H1 (cell line): ENCODE measurements around the gene GXYLT1. TPM values are rescaled to one million over a fixed set of nuclear protein-coding genes. Genes with fewer than 3 reads are reported as not detected.

ENCODE experiments used
- CTCF ChIA-PET: fragments of 300-600 bp; sonication (Branson Sonifier 250); formaldehyde crosslinking; loops from one replicate; lab custom pipeline; 2021; ENCODE audit not compliant: partially characterized antibody; lab: Charles Lee
- POLR2A ChIA-PET: fragments of 300-600 bp; sonication (Branson Sonifier 250); formaldehyde crosslinking; loops from one replicate; lab custom pipeline; 2021; ENCODE audit warnings: inconsistent platforms; ENCODE audit not compliant: partially characterized antibody; lab: Charles Lee
- DNase-seq, 2 experiments: peaks; one replicate each; pipeline versions ENCODE4 v3.0.0 to v3.0.0-alpha.2; 2010 to 2022; ENCODE audit warnings: low spot score in 2 of 2, low read depth in 1 of 2, mixed read lengths in 1 of 2
- FAIRE-seq: peaks from 2 replicates; lab custom pipeline; 2011; peaks lifted over from hg19 to GRCh38; lab: Jason Lieb, UNC
- H2AFZ ChIP-seq: 2 replicates; pipeline ENCODE4 v1.8.1; 2012; ENCODE audit warnings: low read length, inconsistent platforms
- H2AK5ac ChIP-seq: 2 replicates; pipeline ENCODE4 v1.6.1; 2013; ENCODE audit warnings: low read depth, low read length
- H2BK120ac ChIP-seq: replicated peaks from 2 replicates; pipeline ENCODE3; 2013; ENCODE audit warnings: low read depth, low read length, inconsistent platforms
- H2BK12ac ChIP-seq: 2 replicates; pipeline ENCODE4 v1.6.1; 2013; ENCODE audit warnings: low read depth, low read length
- H2BK15ac ChIP-seq: 2 replicates; pipeline ENCODE4 v1.6.1; 2013; ENCODE audit warnings: low read length
- H2BK20ac ChIP-seq: 2 replicates; pipeline ENCODE4 v1.6.1; 2013; ENCODE audit warnings: low read length
- H2BK5ac ChIP-seq: 2 replicates; pipeline ENCODE4 v1.6.1; 2013; ENCODE audit warnings: low read depth, low read length
- H3K14ac ChIP-seq: 2 replicates; pipeline ENCODE4 v1.6.1; 2013; ENCODE audit warnings: inconsistent platforms; ENCODE audit not compliant: insufficient read length
- H3K18ac ChIP-seq: 2 replicates; pipeline ENCODE4 v1.6.1; 2013; ENCODE audit warnings: low read length; ENCODE audit errors: extremely low read depth
- H3K23ac ChIP-seq: 2 replicates; pipeline ENCODE4 v1.6.1; 2013; ENCODE audit warnings: inconsistent platforms; ENCODE audit not compliant: insufficient read length
- H3K23me2 ChIP-seq: 2 replicates; pipeline ENCODE4 v1.6.1; 2013; ENCODE audit warnings: low read depth, low read length
- H3K27ac ChIP-seq: 2 replicates; pipeline ENCODE4 v1.6.1; 2011; ENCODE audit warnings: low read depth, low read length, inconsistent platforms
- H3K27me3 ChIP-seq, 4 experiments: replicated peaks in 1 of 4; 1 replicate in 1 of 4; 2 replicates in 3 of 4; pipeline versions ENCODE4 v1.6.1 to v1.8.1; 2011 to 2013; ENCODE audit warnings: low read length in 3 of 4, mild to moderate bottlenecking in 3 of 4, inconsistent platforms in 2 of 4, mixed read lengths in 2 of 4, moderate library complexity in 1 of 4; ENCODE audit not compliant: control insufficient read depth in 3 of 4, insufficient read depth in 3 of 4; ENCODE audit errors: extremely low read depth in 1 of 4
- H3K36me3 ChIP-seq, 4 experiments: 2 replicates each; pipeline versions ENCODE4 v1.6.1 to v1.8.1; 2011 to 2013; ENCODE audit warnings: mild to moderate bottlenecking in 4 of 4, low read length in 3 of 4, moderate library complexity in 2 of 4, control low read depth in 1 of 4, inconsistent platforms in 1 of 4; ENCODE audit not compliant: insufficient read depth in 4 of 4, control insufficient read depth in 2 of 4
- H3K4ac ChIP-seq: replicated peaks from 2 replicates; pipeline ENCODE3; 2013; ENCODE audit warnings: low read length, low read depth, mixed read lengths, inconsistent platforms; ENCODE audit not compliant: insufficient read length
- H3K4me1 ChIP-seq, 4 experiments: replicated peaks in 1 of 4; 1 replicate in 1 of 4; 2 replicates in 3 of 4; pipeline versions ENCODE4 v1.6.1 to v1.8.1; 2011 to 2013; ENCODE audit warnings: low read length in 3 of 4, inconsistent platforms in 2 of 4, mixed read lengths in 1 of 4; ENCODE audit not compliant: insufficient read depth in 4 of 4, control insufficient read depth in 3 of 4
- H3K4me2 ChIP-seq, 2 experiments: 2 replicates each; pipeline versions ENCODE4 v1.6.1 to v1.8.1; 2011 to 2013; ENCODE audit warnings: low read depth in 2 of 2, low read length in 2 of 2, control low read depth in 1 of 2, inconsistent platforms in 1 of 2, mild to moderate bottlenecking in 1 of 2; ENCODE audit not compliant: insufficient read depth in 1 of 2
- H3K4me3 ChIP-seq, 4 experiments: fragments of 200-600, 300-600 bp in 1 of 4; sonication (generic), shearing (Covaris generic), sonication (Bioruptor Twin) in 1 of 4; 2 replicates each; pipeline versions ENCODE4 v1.5.1 to v1.8.1; 2011 to 2016; ENCODE audit warnings: low read length in 4 of 4, low read depth in 3 of 4, control low read depth in 2 of 4, inconsistent platforms in 2 of 4, mild to moderate bottlenecking in 2 of 4, mixed read lengths in 1 of 4, moderate library complexity in 1 of 4; ENCODE audit not compliant: insufficient read depth in 2 of 4; ENCODE audit errors: extremely low read depth in 1 of 4
- H3K56ac ChIP-seq: replicated peaks from 2 replicates; pipeline ENCODE3; 2013; ENCODE audit warnings: low read depth, mild to moderate bottlenecking, mixed read lengths, low read length, inconsistent platforms; ENCODE audit not compliant: insufficient read length
- H3K79me1 ChIP-seq: 2 replicates; pipeline ENCODE4 v1.6.1; 2013; ENCODE audit warnings: low read depth, low read length, control low read depth
- H3K79me2 ChIP-seq, 2 experiments: 2 replicates each; pipeline versions ENCODE4 v1.6.1 to v1.8.1; 2012 to 2013; ENCODE audit warnings: low read length in 2 of 2, mild to moderate bottlenecking in 2 of 2, inconsistent platforms in 1 of 2; ENCODE audit not compliant: insufficient read depth in 2 of 2, control insufficient read depth in 1 of 2
- H3K9ac ChIP-seq, 4 experiments: replicated peaks in 1 of 4; 1 replicate in 1 of 4; 2 replicates in 3 of 4; pipeline versions ENCODE4 v1.6.1 to v1.8.1; 2011 to 2013; ENCODE audit warnings: low read depth in 3 of 4, low read length in 3 of 4, control low read depth in 2 of 4, mild to moderate bottlenecking in 2 of 4, moderate library complexity in 2 of 4, inconsistent platforms in 1 of 4; ENCODE audit errors: extremely low read depth in 1 of 4
- H3K9me3 ChIP-seq, 2 experiments: 2 replicates each; pipeline versions ENCODE4 v1.6.1 to v1.8.1; 2012 to 2013; ENCODE audit warnings: mild to moderate bottlenecking in 2 of 2, moderate library complexity in 2 of 2, control low read depth in 1 of 2, inconsistent platforms in 1 of 2, low read depth in 1 of 2, low read length in 1 of 2, mixed read lengths in 1 of 2; ENCODE audit not compliant: insufficient read depth in 2 of 2
- H4K20me1 ChIP-seq, 2 experiments: replicated peaks in 1 of 2; 2 replicates each; pipeline versions ENCODE3 to v1.8.1; 2011 to 2013; ENCODE audit warnings: inconsistent platforms in 2 of 2, low read length in 2 of 2, mild to moderate bottlenecking in 1 of 2; ENCODE audit not compliant: insufficient read depth in 2 of 2, control insufficient read depth in 1 of 2
- H4K5ac ChIP-seq: 2 replicates; pipeline ENCODE4 v1.6.1; 2013; ENCODE audit warnings: low read length, low read depth, mixed read lengths, inconsistent platforms; ENCODE audit not compliant: insufficient read length
- H4K8ac ChIP-seq: 2 replicates; pipeline ENCODE4 v1.8.0; 2013; ENCODE audit warnings: mild to moderate bottlenecking, moderate library complexity, low read length, inconsistent platforms; ENCODE audit not compliant: insufficient read depth; ENCODE audit errors: extremely low read depth
- H4K91ac ChIP-seq: replicated peaks from 2 replicates; pipeline ENCODE3; 2013; ENCODE audit warnings: low read length, mixed read lengths, inconsistent platforms; ENCODE audit not compliant: insufficient read length
- SP4 ChIP-seq: IDR thresholded peaks from 2 replicates; pipeline ENCODE4 v1.6.1; 2012; ENCODE audit warnings: low read length, inconsistent platforms
- WGBS, 2 experiments: shearing (Covaris generic) in 1 of 2; methylation state at CpG; one replicate each; pipeline versions ENCODE4 v1.1.6 to v1.1.7; 2013 to 2015; ENCODE audit warnings: low lambda C conversion rate in 2 of 2, mixed read lengths in 2 of 2, inconsistent platforms in 1 of 2, low coverage in 1 of 2, missing lambda C conversion rate in 1 of 2; ENCODE audit not compliant: insufficient replicate concordance in 2 of 2, insufficient coverage in 1 of 2, insufficient read length in 1 of 2; ENCODE audit errors: extremely low coverage in 1 of 2, missing lambda C conversion rate in 1 of 2; 5-methylcytosine and 5-hydroxymethylcytosine counted together
- polyA plus RNA-seq, 7 experiments: library from polyadenylated mRNA; depleted of rRNA in 3 of 7; stranded (reverse) in 5 of 7; unstranded in 2 of 7; fragments of >200 nt in 5 of 7; fragments of 200-250 nt in 2 of 7; gene quantifications; 1 replicate in 5 of 7; 2 replicates in 1 of 7; 4 replicates in 1 of 7; pipeline versions ENCODE4 v1.2.1 to v1.2.3, GENCODE V29; 2011 to 2013; ENCODE audit warnings: missing spikeins in 2 of 7, mixed read lengths in 2 of 7
- total RNA-seq: library from RNA; stranded (reverse); fragmentation: NEBNext Ultra II Directional; extraction: Animal tissue kit (Norgen Biotek cat#: 25700); gene quantifications from 2 replicates; pipeline ENCODE4 v1.2.1, GENCODE V29; 2021

Gene GXYLT1
- total and polyA plus RNA-seq, 2 of the 8 experiments (the other 6 are each of a cell fraction or from before 2014, with no cell fraction given): 3.1 to 10.7 TPM

DNA sequence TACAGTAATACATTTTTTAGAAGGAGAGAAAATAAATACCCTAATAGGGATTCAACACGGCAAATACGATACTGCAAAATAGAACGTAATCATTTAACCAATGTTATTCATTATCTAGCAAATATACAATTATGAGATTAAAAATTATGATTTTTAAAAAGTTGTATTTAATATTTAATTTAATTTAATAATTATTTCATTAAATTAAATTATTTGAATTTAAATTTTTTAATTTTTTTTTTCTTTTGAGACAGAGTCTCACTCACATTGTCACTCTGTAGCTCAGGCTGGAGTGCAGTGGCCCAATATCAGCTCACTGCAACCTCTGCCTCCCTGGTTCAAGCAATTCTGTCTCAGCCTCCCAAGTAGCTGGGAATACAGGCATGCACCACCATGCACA lies 42.0 kb downstream of the GXYLT1 start:
- POLR2A ChIA-PET: no interaction called here
- CTCF ChIA-PET: interaction anchor here (0.6 kb wide), 1 partner anchor 369 kb away, joined by 3 read pairs; no protein-coding TSS in a partner anchor
- no peak overlapping the region for H3K9ac ChIP-seq

More for the DNA sequence above, 42.0 kb downstream of the GXYLT1 start:
- H2BK20ac ChIP-seq: no peak overlapping the region
- no peaks in the 10 kb centered on the region for H3K23me2 ChIP-seq
- H3K23ac ChIP-seq: no peak overlapping the region
- no peak overlapping the region for H4K8ac ChIP-seq
- no peak overlapping the region for H2AK5ac ChIP-seq
- no peak overlapping the region for H2AFZ ChIP-seq
- H2BK12ac ChIP-seq: no peak overlapping the region
- H3K18ac ChIP-seq: no peak overlapping the region
- no peaks in the 10 kb centered on the region for H3K27me3 ChIP-seq
- no peak overlapping the region for H2BK120ac ChIP-seq
- no peak overlapping the region for H3K14ac ChIP-seq
- H3K9me3 ChIP-seq: no peaks in the 10 kb centered on the region
- H4K91ac ChIP-seq: no peak overlapping the region
- H3K27ac ChIP-seq: no peak overlapping the region
- H4K5ac ChIP-seq: no peak overlapping the region
- no peak overlapping the region for H3K56ac ChIP-seq
- no peaks in the 10 kb centered on the region for H4K20me1 ChIP-seq
- H3K79me1 ChIP-seq: no peaks in the 10 kb centered on the region
- no peak for DNase-seq
- H3K4ac ChIP-seq: no peak overlapping the region
- H3K4me1 ChIP-seq: no peaks in the 10 kb centered on the region
- no peaks in the 10 kb centered on the region for H3K79me2 ChIP-seq
- no peak for FAIRE-seq
- no peak overlapping the region for H2BK15ac ChIP-seq
- H3K4me3 ChIP-seq: no peak overlapping the region
- WGBS, 2 experiments: 98% methylated on average over 3 of the region's 3 CpGs; no CpG with 5 or more reads in 1 of the 2 experiments
- H3K4me2 ChIP-seq: no peak overlapping the region
- no peak for TF ChIP-seq SP4
- peaks cover 0 to 2% (median 0%) of the 10 kb centered on the region in 4 experiments; a peak in 2 of 8 replicates for H3K36me3 ChIP-seq
- H2BK5ac ChIP-seq: no peak overlapping the region
